Natural killer cell (primary cell): ENCODE results near the gene SLC47A2. TPM values are rescaled to one million over a fixed set of nuclear protein-coding genes. Genes with fewer than 3 reads are reported as not detected.

Experiments
- ATAC-seq, 3 donors: fragments of 150-1000 bp in 2 of 3; fragments of 200-7000 bp in 1 of 3; cut with Tn5 transposase; 1 replicate in 1 of 3; 2 replicates in 2 of 3; pipeline ENCODE4 v1.10.0; 2021; ENCODE audit warnings: mild to moderate bottlenecking in 2 of 3, moderate library complexity in 2 of 3
- DNase-seq, 2 donors: peaks; one replicate each; pipeline versions ENCODE4 v3.0.0 to v3.0.0-alpha.2; 2013 to 2021; ENCODE audit warnings: mixed read lengths in 1 of 2
- H3K27ac ChIP-seq: one replicate; pipeline ENCODE4 v1.5.1; 2013; ENCODE audit warnings: mild to moderate bottlenecking, low read length
- H3K27me3 ChIP-seq: one replicate; pipeline ENCODE4 v1.6.1; 2013; ENCODE audit warnings: low read length; ENCODE audit not compliant: control insufficient read depth, insufficient read depth
- H3K36me3 ChIP-seq: one replicate; pipeline ENCODE4 v1.6.1; 2013; ENCODE audit warnings: low read length; ENCODE audit not compliant: control insufficient read depth, insufficient read depth
- H3K4me1 ChIP-seq: one replicate; pipeline ENCODE4 v1.6.1; 2013; ENCODE audit warnings: low read length; ENCODE audit not compliant: control insufficient read depth, insufficient read depth
- H3K4me3 ChIP-seq: one replicate; pipeline ENCODE4 v1.5.1; 2013; ENCODE audit warnings: low read length
- H3K9me3 ChIP-seq: one replicate; pipeline ENCODE4 v1.6.1; 2013; ENCODE audit warnings: low read length; ENCODE audit not compliant: control insufficient read depth, insufficient read depth
- H3K27ac Mint-ChIP-seq, 2 donors: one replicate each; pipeline ENCODE4 v1.8.0; 2022; ENCODE audit warnings: mild to moderate bottlenecking in 2 of 2, mixed read lengths in 2 of 2, moderate library complexity in 1 of 2
- H3K27me3 Mint-ChIP-seq, 2 donors: one replicate each; pipeline ENCODE4 v1.8.0; 2022; ENCODE audit warnings: low read depth in 2 of 2, mixed read lengths in 2 of 2
- H3K36me3 Mint-ChIP-seq: one replicate; pipeline ENCODE4 v1.8.0; 2022; ENCODE audit warnings: mixed read lengths
- H3K4me1 Mint-ChIP-seq, 2 donors: one replicate each; pipeline ENCODE4 v1.8.0; 2022; ENCODE audit warnings: mixed read lengths in 2 of 2
- H3K4me3 Mint-ChIP-seq: one replicate; pipeline ENCODE4 v1.8.0; 2022; ENCODE audit warnings: mild to moderate bottlenecking, moderate library complexity, mixed read lengths
- H3K9me3 Mint-ChIP-seq, 2 donors: one replicate each; pipeline ENCODE4 v1.8.0; 2022; ENCODE audit warnings: mixed read lengths in 2 of 2
- WGBS: methylation state at CpG from one replicate; pipeline ENCODE4 v1.1.7; 2013; ENCODE audit warnings: missing lambda C conversion rate; ENCODE audit not compliant: insufficient coverage; 5-methylcytosine and 5-hydroxymethylcytosine counted together
- intact Hi-C: fragments of 100-400 bp; cut with micrococcal nuclease; formaldehyde crosslinking; loops from one replicate; pipeline ENCODE4 v1.14.2; 2022
- total RNA-seq, 4 donors: library from RNA; stranded (reverse); fragments of 120-200 nt in 1 of 4; gene quantifications; one replicate each; pipeline versions ENCODE4 v1.2.3 to v1.2.4, GENCODE V29; 2013 to 2022
- TF ChIP-seq, protein P1 (sequence below): fragments of 200-600 bp; IDR thresholded peaks from one replicate; pipeline ENCODE4 v1.8.0; 2022; ENCODE audit warnings: antibody characterized with exemption

Gene SLC47A2
- total RNA-seq, 3 donors from 2014 or later (not counting 1 experiment from before 2014, with no cell fraction given), result not detected

DNA sequence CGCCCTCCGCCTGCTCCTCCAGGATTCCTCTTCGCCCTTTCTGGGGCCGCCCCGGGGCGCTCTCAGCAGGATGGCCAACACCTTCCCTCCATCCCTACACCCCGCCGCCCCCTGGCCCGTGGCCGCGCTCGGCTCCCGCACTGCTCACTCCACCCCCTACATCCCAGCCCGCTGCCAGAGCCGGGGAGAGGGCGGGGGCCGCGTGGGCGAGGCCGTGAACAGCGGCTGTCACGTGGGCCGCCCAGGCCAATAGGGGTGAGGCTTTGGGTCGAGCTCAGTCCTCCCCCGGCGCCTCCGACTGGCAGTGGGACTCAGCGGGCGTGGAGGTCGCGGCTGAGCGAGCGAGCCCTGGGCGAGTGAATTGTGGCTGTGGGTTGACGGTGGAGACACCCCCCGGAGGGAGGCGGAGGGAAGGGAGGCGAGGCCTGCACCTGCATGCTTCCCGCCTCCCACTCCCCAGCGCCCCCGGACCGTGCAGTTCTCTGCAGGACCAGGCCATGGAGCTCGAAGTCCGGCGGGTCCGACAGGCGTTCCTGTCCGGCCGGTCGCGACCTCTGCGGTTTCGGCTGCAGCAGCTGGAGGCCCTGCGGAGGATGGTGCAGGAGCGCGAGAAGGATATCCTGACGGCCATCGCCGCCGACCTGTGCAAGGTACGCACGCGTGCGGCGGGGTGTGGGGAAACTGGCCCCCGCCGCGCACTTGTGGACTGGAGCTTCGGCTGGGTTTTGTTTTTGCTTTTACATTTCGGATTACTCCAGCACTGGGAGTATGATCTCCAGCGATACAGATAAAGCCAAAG is 67.7 kb downstream of the SLC47A2 start, which contains the start of gene ALDH3A2:
TSS of gene ALDH3A2 (plus strand) at position 277 of the 799 bp plus-strand sequence. CDS start at position 498, 221 bp downstream.
- H3K27me3 ChIP-seq, result no peaks in the 10 kb centered on the region
- peak within 1 kb of the TSS; percentile 98 for H3K4me3 Mint-ChIP-seq
- peak within 1 kb of the TSS; percentile 76 for H3K27ac ChIP-seq
- peak; percentile 90 to 94 for DNase-seq
- H3K4me1 Mint-ChIP-seq, result peaks cover 36 to 55% of the 10 kb centered on the region in 2 donors
- TF ChIP-seq, protein P1, sequence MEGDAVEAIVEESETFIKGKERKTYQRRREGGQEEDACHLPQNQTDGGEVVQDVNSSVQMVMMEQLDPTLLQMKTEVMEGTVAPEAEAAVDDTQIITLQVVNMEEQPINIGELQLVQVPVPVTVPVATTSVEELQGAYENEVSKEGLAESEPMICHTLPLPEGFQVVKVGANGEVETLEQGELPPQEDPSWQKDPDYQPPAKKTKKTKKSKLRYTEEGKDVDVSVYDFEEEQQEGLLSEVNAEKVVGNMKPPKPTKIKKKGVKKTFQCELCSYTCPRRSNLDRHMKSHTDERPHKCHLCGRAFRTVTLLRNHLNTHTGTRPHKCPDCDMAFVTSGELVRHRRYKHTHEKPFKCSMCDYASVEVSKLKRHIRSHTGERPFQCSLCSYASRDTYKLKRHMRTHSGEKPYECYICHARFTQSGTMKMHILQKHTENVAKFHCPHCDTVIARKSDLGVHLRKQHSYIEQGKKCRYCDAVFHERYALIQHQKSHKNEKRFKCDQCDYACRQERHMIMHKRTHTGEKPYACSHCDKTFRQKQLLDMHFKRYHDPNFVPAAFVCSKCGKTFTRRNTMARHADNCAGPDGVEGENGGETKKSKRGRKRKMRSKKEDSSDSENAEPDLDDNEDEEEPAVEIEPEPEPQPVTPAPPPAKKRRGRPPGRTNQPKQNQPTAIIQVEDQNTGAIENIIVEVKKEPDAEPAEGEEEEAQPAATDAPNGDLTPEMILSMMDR, result no peak
- under 1% methylated on average over 71 of the region's 71 CpGs for WGBS
- peaks cover 22% of the 10 kb centered on the region for H3K4me1 ChIP-seq
- H3K4me3 ChIP-seq, result peak within 1 kb of the TSS; percentile 82
- peaks cover 2% of the 10 kb centered on the region for H3K36me3 ChIP-seq
- no peaks in the 10 kb centered on the region for H3K36me3 Mint-ChIP-seq
- no peaks in the 10 kb centered on the region for H3K9me3 ChIP-seq
- H3K9me3 Mint-ChIP-seq, result no peaks in the 10 kb centered on the region
- ATAC-seq, result peak; percentile 92 to 98 (median 95)
- peak within 1 kb of the TSS; percentile 80 to 89 for H3K27ac Mint-ChIP-seq
- intact Hi-C loops, result loop anchor here (5.0 to 10.0 kb wide), 2 partner anchors 136 to 284 kb away; partner anchors contain the start of gene B9D1
- H3K27me3 Mint-ChIP-seq, result no peaks in the 10 kb centered on the region

DNA sequence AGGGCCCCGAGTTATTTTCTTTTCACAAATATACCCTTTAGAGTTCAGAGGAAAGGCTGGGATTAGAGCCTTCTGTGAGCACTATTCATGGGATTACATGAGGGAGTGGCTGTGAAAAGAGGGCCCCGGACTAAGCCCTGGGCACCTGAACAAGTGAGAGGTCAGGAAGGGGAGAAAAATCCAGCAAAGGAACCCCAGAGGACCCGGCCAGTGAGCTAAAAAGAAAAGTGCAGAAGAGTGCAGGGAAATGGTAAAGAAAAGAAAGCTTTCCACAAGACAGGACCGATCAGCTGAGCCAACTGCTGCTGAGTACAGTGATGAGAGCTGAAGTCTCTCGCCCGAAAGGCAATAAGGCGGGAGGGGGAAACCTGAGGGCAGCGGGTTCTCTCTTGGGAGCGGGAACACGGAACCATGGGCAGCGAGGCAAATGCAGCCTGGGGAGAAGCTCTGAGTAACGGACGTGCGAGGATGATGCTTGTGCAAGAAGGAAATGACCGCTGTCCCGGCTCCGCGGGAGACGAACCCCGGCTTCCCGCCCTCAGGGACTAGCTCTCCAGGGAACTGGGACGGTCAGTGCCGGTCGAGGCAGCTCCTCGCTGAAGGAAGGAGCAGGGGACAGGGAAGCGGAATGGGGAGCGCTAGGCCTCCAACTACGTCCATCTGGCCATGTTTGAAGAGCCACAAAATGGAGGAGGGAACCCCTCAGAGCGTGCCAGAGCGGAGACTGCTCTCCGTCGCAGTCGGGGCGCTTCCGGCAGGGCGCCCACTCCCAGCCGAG is 68.5 kb downstream of the SLC47A2 start:
- intact Hi-C loops, result loop anchor here (5.0 to 10.0 kb wide), 2 partner anchors 136 to 283 kb away; partner anchors contain the start of gene B9D1
- peak overlapping the region; percentile 82 for H3K4me3 ChIP-seq
- peak; percentile 37 to 61 for DNase-seq
- Mint-ChIP-seq H3K27me3 (no peaks in the 10 kb centered on the region), H3K4me3 (peak overlapping the region; percentile 98), H3K36me3 (no peaks in the 10 kb centered on the region), H3K27ac (peak overlapping the region; percentile 80 to 89), H3K4me1 (peaks cover 36 to 55% of the 10 kb centered on the region in 2 donors), H3K9me3 (no peaks in the 10 kb centered on the region)
- H3K9me3 ChIP-seq, result no peaks in the 10 kb centered on the region
- H3K36me3 ChIP-seq, result peaks cover 2% of the 10 kb centered on the region
- peak overlapping the region; percentile 76 for H3K27ac ChIP-seq
- TF ChIP-seq, protein P1, result no peak
- WGBS, result 4% methylated on average over 36 of the region's 37 CpGs
- no peaks in the 10 kb centered on the region for H3K27me3 ChIP-seq
- peaks cover 22% of the 10 kb centered on the region for H3K4me1 ChIP-seq
- peak; percentile 30 to 35 (median 31) for ATAC-seq

DNA sequence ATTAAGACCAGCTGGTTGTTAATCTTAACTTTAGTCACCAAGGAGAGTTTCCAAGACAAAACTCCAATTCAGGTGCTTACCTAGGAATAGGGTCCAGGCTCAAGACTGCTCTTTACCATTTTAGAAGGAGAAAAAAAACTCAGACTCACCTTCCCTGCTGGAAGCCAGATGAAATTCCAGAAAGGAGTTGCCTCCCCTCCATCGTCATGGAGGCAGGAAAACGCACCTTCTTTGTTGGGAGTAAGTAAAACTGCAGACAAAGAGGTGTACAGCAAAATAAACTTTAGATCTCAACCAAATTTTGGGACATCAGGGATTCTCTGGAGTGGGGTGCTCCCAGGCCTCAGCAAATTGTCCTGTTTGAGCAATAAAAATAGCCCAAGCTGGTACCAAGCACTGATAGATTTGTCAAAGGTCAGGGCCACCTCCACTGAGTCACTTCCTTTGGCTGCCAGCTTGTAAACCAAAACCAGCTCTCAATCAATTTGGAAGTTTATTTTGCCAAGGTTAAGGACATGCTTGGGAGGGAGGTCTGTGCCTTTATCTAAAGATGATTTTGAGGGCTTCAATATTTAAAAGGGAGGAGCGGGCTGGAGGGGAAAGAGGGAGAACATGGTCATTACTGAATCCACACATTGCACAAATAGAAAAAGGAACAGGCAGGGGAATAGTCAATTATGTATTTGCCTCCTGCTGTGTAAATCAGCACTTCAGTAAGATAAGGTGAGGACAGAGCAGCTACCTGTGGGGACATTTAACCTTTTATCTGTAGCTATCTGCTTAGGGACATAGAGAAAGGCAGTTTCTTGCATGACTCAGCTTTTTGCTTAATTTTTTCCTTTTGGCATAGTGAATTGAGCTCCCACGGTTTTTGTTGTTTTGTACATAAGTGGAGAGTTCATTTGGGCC is 69.3 kb downstream of the SLC47A2 start:
- H3K36me3 ChIP-seq, result no peaks in the 10 kb centered on the region
- H3K4me1 ChIP-seq, result peaks cover 22% of the 10 kb centered on the region
- no peaks in the 10 kb centered on the region for H3K9me3 Mint-ChIP-seq
- H3K4me3 Mint-ChIP-seq, result peak overlapping the region; percentile 98
- no peak for ATAC-seq
- intact Hi-C loops, result loop anchor here (5.0 to 10.0 kb wide), 2 partner anchors 135 to 282 kb away; partner anchors contain the start of gene B9D1
- peak in 1 of 2 donors; percentile 21 for DNase-seq
- 97% methylated on average over 3 of the region's 4 CpGs for WGBS
- no peak overlapping the region for H3K4me3 ChIP-seq
- peak overlapping the region; percentile 76 for H3K27ac ChIP-seq
- H3K36me3 Mint-ChIP-seq, result no peaks in the 10 kb centered on the region
- H3K27me3 ChIP-seq, result no peaks in the 10 kb centered on the region
- H3K27me3 Mint-ChIP-seq, result peaks cover 0 to 7% of the 10 kb centered on the region in 2 donors
- TF ChIP-seq, protein P1, result no peak
- H3K27ac Mint-ChIP-seq, result peak overlapping the region; percentile 80 to 89
- peaks cover 36 to 52% of the 10 kb centered on the region in 2 donors for H3K4me1 Mint-ChIP-seq
- no peaks in the 10 kb centered on the region for H3K9me3 ChIP-seq
